ENCODE data around the gene ANKRD66.

ANKRD66 gene

DNA sequence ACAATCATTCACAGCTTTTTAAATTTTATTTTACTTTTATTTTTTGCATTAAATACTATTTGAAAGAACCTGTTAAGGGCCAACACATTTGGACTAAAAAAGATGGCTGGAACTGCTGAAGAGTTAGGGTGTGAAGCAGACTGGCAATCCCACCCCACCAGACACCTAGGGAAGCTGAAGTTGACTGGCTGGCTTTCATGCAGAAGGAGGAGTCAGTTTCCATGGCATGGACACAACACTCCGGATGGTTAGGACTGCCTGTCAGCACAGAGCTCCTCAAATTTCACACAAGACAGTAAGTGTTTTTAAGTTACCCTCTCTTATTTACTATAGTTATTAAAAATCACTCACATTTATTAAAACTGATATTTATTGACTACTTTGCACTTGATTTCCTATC is at the start of gene ANKRD66:
Gene ANKRD66 (plus strand): TSS at position 238 of the 400 bp plus-strand sequence. CDS start 5,016 bp downstream, outside the sequence.
- Histone ChIP-seq H3K4me2 (ENCODE audit: low read depth, low read length, poor library complexity, severe bottlenecking) (no peak within 1 kb of the TSS), H3K9me3 (ENCODE audit: insufficient read depth, low read depth, low read length) (no peaks in the 10 kb centered on the region), H3K4me1 (ENCODE audit: insufficient read depth, low read length, poor library complexity, severe bottlenecking) (no peaks in the 10 kb centered on the region), H2AFZ (ENCODE audit: low read length) (no peak within 1 kb of the TSS), H3K27me3 (ENCODE audit: insufficient read depth, low read length, poor library complexity, severe bottlenecking) (no peaks in the 10 kb centered on the region), H3K79me2 (ENCODE audit: insufficient read depth, low read length) (no peaks in the 10 kb centered on the region), H3K9ac (ENCODE audit: low read depth, low read length, poor library complexity, severe bottlenecking) (no peak within 1 kb of the TSS), H4K20me1 (ENCODE audit: insufficient read depth, low read length, poor library complexity, severe bottlenecking) (no peaks in the 10 kb centered on the region), H3K9me2 (replicated peaks; ENCODE audit: low read depth, low read length) (no peaks in the 10 kb centered on the region), H3K36me3 (ENCODE audit: insufficient read depth, low read length) (no peaks in the 10 kb centered on the region), H3F3A (ENCODE audit: low read depth) (no peaks in the 10 kb centered on the region), H3K4me3 (ENCODE audit: low read length, poor library complexity, severe bottlenecking) (no peak within 1 kb of the TSS)
- TF ChIP-seq EZH2phosphoT487 (IDR thresholded peaks at IDR 0.05; ENCODE audit: borderline replicate concordance): no peak
- TF ChIP-seq, protein P1, sequence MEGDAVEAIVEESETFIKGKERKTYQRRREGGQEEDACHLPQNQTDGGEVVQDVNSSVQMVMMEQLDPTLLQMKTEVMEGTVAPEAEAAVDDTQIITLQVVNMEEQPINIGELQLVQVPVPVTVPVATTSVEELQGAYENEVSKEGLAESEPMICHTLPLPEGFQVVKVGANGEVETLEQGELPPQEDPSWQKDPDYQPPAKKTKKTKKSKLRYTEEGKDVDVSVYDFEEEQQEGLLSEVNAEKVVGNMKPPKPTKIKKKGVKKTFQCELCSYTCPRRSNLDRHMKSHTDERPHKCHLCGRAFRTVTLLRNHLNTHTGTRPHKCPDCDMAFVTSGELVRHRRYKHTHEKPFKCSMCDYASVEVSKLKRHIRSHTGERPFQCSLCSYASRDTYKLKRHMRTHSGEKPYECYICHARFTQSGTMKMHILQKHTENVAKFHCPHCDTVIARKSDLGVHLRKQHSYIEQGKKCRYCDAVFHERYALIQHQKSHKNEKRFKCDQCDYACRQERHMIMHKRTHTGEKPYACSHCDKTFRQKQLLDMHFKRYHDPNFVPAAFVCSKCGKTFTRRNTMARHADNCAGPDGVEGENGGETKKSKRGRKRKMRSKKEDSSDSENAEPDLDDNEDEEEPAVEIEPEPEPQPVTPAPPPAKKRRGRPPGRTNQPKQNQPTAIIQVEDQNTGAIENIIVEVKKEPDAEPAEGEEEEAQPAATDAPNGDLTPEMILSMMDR (conservative IDR thresholded peaks at IDR 0.05; ENCODE audit: low read length): no peak

DNA sequence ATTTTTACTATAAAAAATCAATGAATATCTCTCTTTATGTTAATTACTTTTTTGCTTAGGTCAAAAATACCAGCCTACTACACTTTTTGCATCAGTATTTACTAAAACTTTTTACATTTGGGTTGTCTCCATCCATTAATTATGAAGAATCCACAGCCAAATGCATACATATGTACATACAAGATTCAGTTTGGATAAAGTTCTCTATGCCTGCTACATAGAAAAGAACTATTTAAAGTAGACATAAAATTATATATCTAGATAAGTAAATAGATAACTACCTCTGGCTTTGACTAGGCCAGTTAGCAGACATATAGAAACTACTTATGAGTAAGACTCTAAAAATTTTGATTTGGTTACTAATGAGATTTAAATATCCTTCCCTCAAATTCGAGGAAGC is 46.8 kb upstream of the ANKRD66 start:
- Histone ChIP-seq H3K9me2 (replicated peaks; ENCODE audit: low read depth, low read length) (no peaks in the 10 kb centered on the region), H3K4me2 (ENCODE audit: low read depth, low read length, poor library complexity, severe bottlenecking) (no peak overlapping the region), H3F3A (ENCODE audit: low read depth) (no peaks in the 10 kb centered on the region), H2AFZ (ENCODE audit: low read length) (no peak overlapping the region), H3K27me3 (ENCODE audit: insufficient read depth, low read length, poor library complexity, severe bottlenecking) (no peaks in the 10 kb centered on the region), H3K4me1 (ENCODE audit: insufficient read depth, low read length, poor library complexity, severe bottlenecking) (no peaks in the 10 kb centered on the region), H3K4me3 (ENCODE audit: low read length, poor library complexity, severe bottlenecking) (no peak overlapping the region), H3K79me2 (ENCODE audit: insufficient read depth, low read length) (no peaks in the 10 kb centered on the region), H3K9me3 (ENCODE audit: insufficient read depth, low read depth, low read length) (no peaks in the 10 kb centered on the region), H3K36me3 (ENCODE audit: insufficient read depth, low read length) (no peaks in the 10 kb centered on the region), H3K9ac (ENCODE audit: low read depth, low read length, poor library complexity, severe bottlenecking) (no peak overlapping the region), H4K20me1 (ENCODE audit: insufficient read depth, low read length, poor library complexity, severe bottlenecking) (no peaks in the 10 kb centered on the region)
- TF ChIP-seq EZH2phosphoT487 (IDR thresholded peaks at IDR 0.05; ENCODE audit: borderline replicate concordance): no peak
- TF ChIP-seq, protein P1 (conservative IDR thresholded peaks at IDR 0.05; ENCODE audit: low read length): no peak

DNA sequence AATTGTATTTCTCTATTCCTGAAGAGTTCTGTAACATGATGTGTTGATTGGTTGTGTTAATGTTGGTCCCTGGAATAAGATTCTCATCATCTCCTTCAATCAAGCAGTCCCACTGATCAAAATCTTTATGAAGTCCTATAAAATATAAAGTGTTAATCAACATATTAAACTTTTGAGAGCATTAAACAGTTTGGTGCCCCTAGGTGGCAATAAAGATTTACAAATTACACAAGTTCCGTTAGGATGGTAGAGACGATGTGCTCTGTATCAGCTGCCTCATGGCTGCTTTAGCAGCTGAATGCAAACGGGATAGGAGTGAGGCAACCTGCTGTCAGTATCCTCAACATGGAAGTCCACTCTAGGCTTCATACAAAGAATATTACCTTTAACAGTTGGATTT is 42.2 kb upstream of the ANKRD66 start:
- H2AFZ ChIP-seq (ENCODE audit: low read length): peak overlapping the region; percentile 37
- TF ChIP-seq, protein P1 (conservative IDR thresholded peaks at IDR 0.05; ENCODE audit: low read length): peak; percentile 43
- no peak for TF ChIP-seq EZH2phosphoT487 (IDR thresholded peaks at IDR 0.05; ENCODE audit: borderline replicate concordance)

More for the DNA sequence above, 42.2 kb upstream of the ANKRD66 start:
- Histone ChIP-seq H3K9me3 (ENCODE audit: insufficient read depth, low read depth, low read length) (no peaks in the 10 kb centered on the region), H3K27me3 (ENCODE audit: insufficient read depth, low read length, poor library complexity, severe bottlenecking) (no peaks in the 10 kb centered on the region), H3K9ac (ENCODE audit: low read depth, low read length, poor library complexity, severe bottlenecking) (no peak overlapping the region), H3K4me2 (ENCODE audit: low read depth, low read length, poor library complexity, severe bottlenecking) (no peak overlapping the region), H3K36me3 (ENCODE audit: insufficient read depth, low read length) (no peaks in the 10 kb centered on the region), H3K9me2 (replicated peaks; ENCODE audit: low read depth, low read length) (no peaks in the 10 kb centered on the region), H3F3A (ENCODE audit: low read depth) (no peaks in the 10 kb centered on the region), H3K4me1 (ENCODE audit: insufficient read depth, low read length, poor library complexity, severe bottlenecking) (no peaks in the 10 kb centered on the region), H3K79me2 (ENCODE audit: insufficient read depth, low read length) (no peaks in the 10 kb centered on the region), H4K20me1 (ENCODE audit: insufficient read depth, low read length, poor library complexity, severe bottlenecking) (no peaks in the 10 kb centered on the region), H3K4me3 (ENCODE audit: low read length, poor library complexity, severe bottlenecking) (no peak overlapping the region)
